Parathyroid adenoma (tissue), 2 donors: ENCODE data around the gene PTPN4.

ENCODE experiments used
- H2AFZ ChIP-seq: fragments of 300-600 bp; sonication (generic); one replicate; pipeline ENCODE4 v1.7.0; 2017; ENCODE audit warnings: antibody characterized with exemption, mild to moderate bottlenecking
- H3K27ac ChIP-seq: fragments of 300-600 bp; sonication (generic); one replicate; pipeline ENCODE4 v1.7.0; 2017
- H3K27me3 ChIP-seq: fragments of 300-600 bp; sonication (generic); one replicate; pipeline ENCODE4 v1.7.0; 2017; ENCODE audit warnings: low read length; ENCODE audit not compliant: control insufficient read depth, insufficient read depth
- H3K36me3 ChIP-seq: fragments of 300-600 bp; sonication (generic); one replicate; pipeline ENCODE4 v1.7.0; 2017; ENCODE audit warnings: low read length; ENCODE audit not compliant: control insufficient read depth, insufficient read depth
- H3K4me1 ChIP-seq: fragments of 300-600 bp; sonication (generic); one replicate; pipeline ENCODE4 v1.7.0; 2017; ENCODE audit warnings: control low read depth
- H3K4me2 ChIP-seq: fragments of 300-600 bp; sonication (generic); one replicate; pipeline ENCODE4 v1.7.0; 2017; ENCODE audit warnings: low read length
- H3K4me3 ChIP-seq: fragments of 300-600 bp; sonication (generic); one replicate; pipeline ENCODE4 v1.7.0; 2017; ENCODE audit warnings: low read depth, low read length
- H3K79me2 ChIP-seq: fragments of 300-600 bp; sonication (generic); one replicate; pipeline ENCODE4 v1.7.0; 2017; ENCODE audit warnings: control low read depth
- H3K9ac ChIP-seq: fragments of 300-600 bp; sonication (generic); one replicate; pipeline ENCODE4 v1.7.0; 2017; ENCODE audit warnings: mild to moderate bottlenecking
- H3K9me3 ChIP-seq: fragments of 300-600 bp; sonication (generic); one replicate; pipeline ENCODE4 v1.7.0; 2017; ENCODE audit warnings: low read length; ENCODE audit not compliant: control insufficient read depth
- CTCF ChIP-seq: fragments of 300-600 bp; sonication (generic); IDR thresholded peaks from one replicate; pipeline ENCODE4 v1.7.0; 2017; ENCODE audit warnings: antibody characterized with exemption, mild to moderate bottlenecking
- donor health status: primary hyperparathyroidism.

Gene PTPN4

GRCh38 chr2:119784876-119785275 is 25.2 kb downstream of the PTPN4 start:
- no peak overlapping the region for H3K9ac ChIP-seq
- H3K9me3 ChIP-seq, result no peaks in the 10 kb centered on the region
- no peak for TF ChIP-seq CTCF
- H3K36me3 ChIP-seq, result no peaks in the 10 kb centered on the region
- no peak overlapping the region for H2AFZ ChIP-seq
- H3K27ac ChIP-seq, result no peak overlapping the region
- no peaks in the 10 kb centered on the region for H3K27me3 ChIP-seq
- no peaks in the 10 kb centered on the region for H3K4me1 ChIP-seq
- H3K4me3 ChIP-seq, result no peak overlapping the region
- H3K79me2 ChIP-seq, result peaks cover 13% of the 10 kb centered on the region
- H3K4me2 ChIP-seq, result no peak overlapping the region

DNA sequence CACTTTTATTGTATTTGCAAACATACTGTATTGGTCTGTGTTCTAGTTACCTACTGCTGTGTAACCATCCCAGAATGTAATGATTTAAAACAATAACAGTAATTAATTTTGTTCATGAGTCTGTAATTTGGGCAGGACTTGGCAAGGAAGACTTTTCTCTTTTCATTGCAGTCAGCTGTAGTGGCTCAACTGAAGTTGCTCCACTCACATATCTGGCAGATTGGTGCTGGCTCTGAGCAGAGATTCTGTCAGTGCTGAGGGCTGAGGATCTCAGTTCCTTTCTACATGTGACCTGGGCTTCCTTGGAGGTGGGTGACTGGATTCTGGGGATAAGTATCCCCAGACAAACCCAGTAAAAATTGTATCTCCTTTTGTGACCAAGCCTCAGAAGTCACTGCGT is 26.6 kb downstream of the PTPN4 start:
- no peak overlapping the region for H3K4me3 ChIP-seq
- H3K4me1 ChIP-seq, result no peaks in the 10 kb centered on the region
- H3K79me2 ChIP-seq, result peaks cover 15% of the 10 kb centered on the region
- no peaks in the 10 kb centered on the region for H3K9me3 ChIP-seq
- no peak for TF ChIP-seq CTCF
- no peak overlapping the region for H2AFZ ChIP-seq
- H3K9ac ChIP-seq, result no peak overlapping the region
- H3K4me2 ChIP-seq, result no peak overlapping the region
- no peaks in the 10 kb centered on the region for H3K36me3 ChIP-seq
- no peaks in the 10 kb centered on the region for H3K27me3 ChIP-seq
- no peak overlapping the region for H3K27ac ChIP-seq

GRCh38 chr2:119788752-119789151 is 29.0 kb downstream of the PTPN4 start:
- Histone ChIP-seq H3K27ac (no peak overlapping the region), H3K4me2 (no peak overlapping the region), H3K27me3 (no peaks in the 10 kb centered on the region), H3K9me3 (no peaks in the 10 kb centered on the region), H3K9ac (no peak overlapping the region), H3K4me3 (no peak overlapping the region), H2AFZ (no peak overlapping the region), H3K79me2 (peaks cover 29% of the 10 kb centered on the region), H3K4me1 (no peaks in the 10 kb centered on the region), H3K36me3 (no peaks in the 10 kb centered on the region)
- TF ChIP-seq CTCF, result no peak

DNA sequence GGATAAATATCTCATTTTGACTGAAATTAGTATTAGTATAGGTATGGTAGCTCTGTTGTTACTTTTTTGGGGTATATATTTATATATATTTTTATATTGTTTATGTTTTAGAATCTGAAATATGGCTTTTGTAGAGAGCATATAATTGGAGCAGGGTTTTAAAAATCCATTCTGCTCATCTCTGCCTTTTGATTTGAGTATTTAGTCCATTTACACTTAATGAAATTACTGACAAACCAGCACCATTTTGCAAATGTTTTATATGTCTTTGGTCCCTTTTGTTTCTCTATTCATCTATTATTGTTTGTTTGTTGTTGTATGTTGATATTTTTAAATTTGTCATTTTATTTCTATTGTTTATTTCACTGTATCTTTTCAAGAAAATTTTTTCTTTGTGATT is 30.7 kb downstream of the PTPN4 start:
- peaks cover 44% of the 10 kb centered on the region for H3K79me2 ChIP-seq
- TF ChIP-seq CTCF, result no peak
- no peak overlapping the region for H3K4me2 ChIP-seq
- H3K9ac ChIP-seq, result no peak overlapping the region
- no peaks in the 10 kb centered on the region for H3K9me3 ChIP-seq
- no peak overlapping the region for H2AFZ ChIP-seq
- no peaks in the 10 kb centered on the region for H3K36me3 ChIP-seq
- no peaks in the 10 kb centered on the region for H3K27me3 ChIP-seq
- no peaks in the 10 kb centered on the region for H3K4me1 ChIP-seq
- no peak overlapping the region for H3K27ac ChIP-seq
- no peak overlapping the region for H3K4me3 ChIP-seq

DNA sequence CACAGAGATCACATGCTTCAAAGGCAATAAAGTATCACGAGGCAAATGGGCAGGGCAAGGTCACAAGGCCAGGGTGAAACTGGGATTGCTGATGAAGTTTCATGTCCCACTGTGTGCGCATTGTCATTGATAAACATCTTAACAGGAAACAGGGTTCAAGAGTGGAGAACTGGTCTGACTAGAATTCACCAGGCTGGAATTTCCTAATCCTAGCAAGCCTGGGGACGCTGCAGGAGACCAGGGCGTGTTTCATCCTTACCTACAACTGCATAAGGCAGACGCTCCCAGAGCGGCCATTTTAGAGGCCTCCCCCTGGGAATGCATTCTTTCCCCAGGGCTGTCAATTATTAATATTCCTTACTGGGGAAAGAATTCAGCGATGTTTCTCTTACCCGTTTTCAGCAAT is 33.2 kb downstream of the PTPN4 start:
- Histone ChIP-seq H2AFZ (no peak overlapping the region), H3K9ac (no peak overlapping the region), H3K9me3 (no peaks in the 10 kb centered on the region), H3K79me2 (peaks cover 51% of the 10 kb centered on the region), H3K4me3 (no peak overlapping the region), H3K4me1 (no peaks in the 10 kb centered on the region), H3K36me3 (no peaks in the 10 kb centered on the region), H3K27me3 (no peaks in the 10 kb centered on the region), H3K27ac (no peak overlapping the region), H3K4me2 (no peak overlapping the region)
- TF ChIP-seq CTCF, result no peak
